Breast epithelium (tissue), 4 donors: ENCODE measurements around the gene FAM43A. TPM values are rescaled to one million over a fixed set of nuclear protein-coding genes. Genes with fewer than 3 reads are reported as not detected.

Experiments used
- DNase-seq, 2 donors: peaks; one replicate each; pipeline ENCODE4 v3.0.0-alpha.2; 2019; ENCODE audit warnings: low spot score in 2 of 2
- H3K27ac ChIP-seq, 2 donors: fragments of 200-600 bp; sonication (generic) in 1 of 2; one replicate each; pipeline ENCODE4 v1.5.1; 2016 to 2019; ENCODE audit warnings: mild to moderate bottlenecking in 1 of 2
- H3K27me3 ChIP-seq, 2 donors: fragments of 200-600 bp; sonication (generic) in 1 of 2; one replicate each; pipeline versions ENCODE4 v1.5.1 to v1.6.0; 2017 to 2019; ENCODE audit warnings: control low read depth in 1 of 2, mild to moderate bottlenecking in 1 of 2
- H3K36me3 ChIP-seq: fragments of 200-600 bp; one replicate; pipeline ENCODE4 v1.5.1; 2019
- H3K4me1 ChIP-seq, 2 donors: fragments of 200-600 bp; sonication (generic); one replicate each; pipeline ENCODE4 v1.5.1; 2016 to 2019; ENCODE audit warnings: control low read depth in 1 of 2
- H3K4me3 ChIP-seq, 3 donors: fragments of 200-600 bp; sonication (generic); 1 replicate in 2 of 3; 2 replicates in 1 of 3; pipeline ENCODE4 v1.5.1; 2016 to 2019; ENCODE audit warnings: mild to moderate bottlenecking in 3 of 3, moderate library complexity in 2 of 3
- H3K9me3 ChIP-seq, 2 donors: fragments of 200-600 bp; sonication (generic) in 1 of 2; one replicate each; pipeline ENCODE4 v1.5.1; 2016 to 2019; ENCODE audit warnings: control low read depth in 1 of 2
- CTCF ChIP-seq, 3 donors: fragments of 450-650 bp; IDR thresholded peaks; one replicate each; pipeline ENCODE4 v1.5.1; 2016 to 2017; ENCODE audit warnings: antibody characterized with exemption in 3 of 3, mild to moderate bottlenecking in 3 of 3, moderate library complexity in 3 of 3
- POLR2A ChIP-seq: fragments of 450-650 bp; IDR thresholded peaks from one replicate; pipeline ENCODE4 v1.6.1; 2016; ENCODE audit warnings: antibody characterized with exemption, mild to moderate bottlenecking, moderate library complexity
- POLR2AphosphoS5 ChIP-seq, 3 donors: sonication (generic); formaldehyde crosslinking; IDR thresholded peaks; one replicate each; pipeline ENCODE4 v1.6.1; 2017; ENCODE audit warnings: antibody characterized with exemption in 3 of 3
- intact Hi-C: fragments of 100-400 bp; cut with DNase I; formaldehyde crosslinking; loops from one replicate; pipeline ENCODE4 v1.15.1; 2023; ENCODE audit warnings: low total_unique reads
- total RNA-seq, 3 donors: library from RNA; depleted of rRNA; stranded (reverse); fragments of >200 nt; gene quantifications; one replicate each; pipeline ENCODE4 v1.1.0, GENCODE V29; 2016

FAM43A gene
- total RNA-seq, 3 donors from 2014 or later = 10.1 to 16.7 (median 15.5) TPM

DNA sequence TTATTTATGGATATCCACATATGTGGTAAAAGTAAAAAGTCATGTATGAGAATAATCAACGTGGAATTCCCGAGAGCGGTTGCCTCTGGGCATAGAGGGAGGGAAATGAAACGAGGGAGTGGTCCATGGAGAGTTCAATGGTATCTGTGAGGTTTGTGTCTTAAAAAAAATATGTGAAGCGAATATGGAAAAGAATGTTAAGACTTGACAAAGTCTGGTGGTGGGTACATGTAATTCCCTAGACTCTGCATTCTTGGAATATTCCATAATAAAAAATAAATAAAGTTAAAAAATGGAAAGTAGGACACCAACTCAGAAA, 28.4 kb downstream of the FAM43A start:
- TF ChIP-seq POLR2A = no peak
- no peak for TF ChIP-seq POLR2AphosphoS5 (IDR thresholded peaks at IDR 0.05)
- TF ChIP-seq CTCF (IDR thresholded peaks at IDR 0.05) = no peak
- Histone ChIP-seq H3K9me3 (no peaks in the 10 kb centered on the region), H3K4me3 (no peak overlapping the region), H3K27me3 (no peaks in the 10 kb centered on the region), H3K27ac (no peak overlapping the region), H3K36me3 (no peaks in the 10 kb centered on the region), H3K4me1 (no peaks in the 10 kb centered on the region)
- no peak for DNase-seq
- intact Hi-C loops = no loop called here

DNA sequence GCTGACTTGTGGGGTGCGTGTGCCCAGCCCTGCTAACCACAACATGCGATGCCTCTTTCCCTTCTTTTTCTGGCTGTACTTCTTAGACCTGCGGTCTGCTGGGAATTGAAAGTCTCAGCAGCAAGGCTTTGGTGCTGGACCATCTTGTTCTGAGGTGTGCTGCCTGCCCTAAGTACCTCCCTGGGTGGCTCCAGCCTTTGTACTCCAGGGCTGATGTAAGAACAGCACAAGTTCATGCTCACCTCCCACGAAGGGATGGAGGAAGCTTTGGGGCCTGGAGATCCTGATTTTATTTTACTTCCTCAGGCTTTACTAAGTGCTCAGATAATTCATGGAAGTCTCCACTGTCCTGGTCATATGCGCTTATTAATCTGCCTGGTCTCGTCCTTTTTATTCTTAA, 28.9 kb downstream of the FAM43A start:
- DNase-seq = no peak
- intact Hi-C loops = no loop called here
- TF ChIP-seq CTCF (IDR thresholded peaks at IDR 0.05) (no peak), POLR2AphosphoS5 (IDR thresholded peaks at IDR 0.05) (no peak), POLR2A (no peak)
- H3K36me3 ChIP-seq = no peaks in the 10 kb centered on the region
- H3K27me3 ChIP-seq = no peaks in the 10 kb centered on the region
- no peak overlapping the region for H3K4me3 ChIP-seq
- no peaks in the 10 kb centered on the region for H3K9me3 ChIP-seq
- H3K4me1 ChIP-seq = no peaks in the 10 kb centered on the region
- peak overlapping the region; percentile 7 to 71 for H3K27ac ChIP-seq

- TF ChIP-seq CTCF (IDR thresholded peaks at IDR 0.05) = no peak
- TF ChIP-seq POLR2AphosphoS5 (IDR thresholded peaks at IDR 0.05) = peak in 1 of 3 donors; percentile 62
- TF ChIP-seq POLR2A = no peak
- peak in 1 of 2 donors; percentile 58 for DNase-seq
- Histone ChIP-seq H3K9me3 (no peaks in the 10 kb centered on the region), H3K36me3 (no peaks in the 10 kb centered on the region), H3K27ac (peak overlapping the region; percentile 52 to 71), H3K4me1 (no peaks in the 10 kb centered on the region), H3K27me3 (no peaks in the 10 kb centered on the region), H3K4me3 (no peak overlapping the region)
- intact Hi-C loops = no loop called here
These were observed 29.5 kb downstream of the FAM43A start for GRCh38 chr3:194715022-194715800.

GRCh38 chr3:194718079-194718478, 32.4 kb downstream of the FAM43A start:
- Histone ChIP-seq H3K27ac (no peak overlapping the region), H3K9me3 (no peaks in the 10 kb centered on the region), H3K4me3 (no peak overlapping the region), H3K36me3 (no peaks in the 10 kb centered on the region), H3K4me1 (no peaks in the 10 kb centered on the region), H3K27me3 (no peaks in the 10 kb centered on the region)
- intact Hi-C loops = no loop called here
- DNase-seq = no peak
- no peak for TF ChIP-seq POLR2AphosphoS5 (IDR thresholded peaks at IDR 0.05)
- no peak for TF ChIP-seq CTCF (IDR thresholded peaks at IDR 0.05)
- no peak for TF ChIP-seq POLR2A

DNA sequence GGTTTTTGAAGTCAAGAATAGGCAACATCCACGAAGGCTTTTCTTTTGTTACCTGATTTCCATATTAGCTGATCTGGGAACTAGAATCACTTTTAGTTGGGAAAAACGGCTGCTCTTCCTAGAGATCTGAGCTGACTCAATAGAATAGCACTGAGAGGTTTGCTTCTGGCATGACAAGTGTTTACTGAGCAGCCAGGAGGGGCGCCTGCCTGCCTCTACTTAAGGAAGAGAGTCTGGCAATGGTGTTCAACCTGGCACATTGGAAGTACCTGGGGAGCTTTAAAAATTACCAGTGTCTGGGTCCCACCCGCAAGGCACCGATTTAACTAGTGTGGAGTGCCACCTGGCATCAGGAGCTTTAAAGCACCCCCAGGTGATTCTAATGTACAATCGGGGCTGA, 34.4 kb downstream of the FAM43A start:
- Histone ChIP-seq H3K4me1 (no peaks in the 10 kb centered on the region), H3K27me3 (no peaks in the 10 kb centered on the region), H3K36me3 (no peaks in the 10 kb centered on the region), H3K27ac (no peak overlapping the region), H3K4me3 (no peak overlapping the region), H3K9me3 (no peaks in the 10 kb centered on the region)
- no peak for TF ChIP-seq CTCF (IDR thresholded peaks at IDR 0.05)
- no peak for TF ChIP-seq POLR2A
- no peak for TF ChIP-seq POLR2AphosphoS5 (IDR thresholded peaks at IDR 0.05)
- intact Hi-C loops = no loop called here
- DNase-seq = no peak
